Adrenal gland (tissue), 5 donors: ENCODE measurements around the gene IGFL3.

ENCODE experiments used
- CTCF ChIP-seq, 6 experiments: fragments of 450-650 bp in 4 of 6; fragments of 200-600 bp in 2 of 6; sonication (generic) in 1 of 6; IDR thresholded peaks; 1 replicate in 5 of 6; 2 replicates in 1 of 6; pipeline versions ENCODE4 v1.5.1 to v1.8.0; 2016 to 2021; ENCODE audit warnings: antibody characterized with exemption in 6 of 6, mild to moderate bottlenecking in 2 of 6, moderate library complexity in 1 of 6
- POLR2A ChIP-seq, 2 donors: fragments of 450-650 bp; IDR thresholded peaks; one replicate each; pipeline ENCODE4 v1.6.1; 2017; ENCODE audit warnings: antibody characterized with exemption in 2 of 2, mild to moderate bottlenecking in 2 of 2, moderate library complexity in 1 of 2
- donor health status: DM: no; HTN: no; CAD: no.

- TF ChIP-seq CTCF (IDR thresholded peaks at IDR 0.05) (no peak), POLR2A (IDR thresholded peaks at IDR 0.05) (no peak)
These were observed 30.7 kb upstream of the IGFL3 start for GRCh38 chr19:46155237-46155636.
